Keratinocyte (primary cell): ENCODE results near the gene TRUB1.

Source experiments
- CTCF ChIP-seq, 3 experiments: IDR thresholded peaks in 1 of 3; conservative IDR thresholded peaks in 1 of 3; optimal IDR thresholded peaks in 1 of 3; 2 replicates in 2 of 3; 3 replicates in 1 of 3; pipeline versions ENCODE3 to v1.5.1; 2011; ENCODE audit warnings: low read length in 3 of 3, mild to moderate bottlenecking in 3 of 3, moderate library complexity in 2 of 3, control low read depth in 1 of 3, inconsistent platforms in 1 of 3; ENCODE audit not compliant: insufficient read depth in 2 of 3; ENCODE audit errors: extremely low read depth in 1 of 3
- EZH2 ChIP-seq: IDR thresholded peaks from one replicate; pipeline ENCODE4 v1.6.1; 2012; ENCODE audit warnings: inconsistent platforms, mild to moderate bottlenecking, low read length, moderate library complexity

GRCh38 chr10:114953047-114953446, 15.1 kb downstream of the TRUB1 start:
- TF ChIP-seq EZH2 (no peak), CTCF (optimal IDR thresholded peaks at IDR 0.05 in 1 of 3, IDR thresholded peaks at IDR 0.05 in 1 of 3, conservative IDR thresholded peaks at IDR 0.05 in 1 of 3; ENCODE audit: extremely low read depth in 1 of 3, insufficient read depth in 2 of 3, low read length in 3 of 3) (no peak)
